NCI-H748 (cell line): ENCODE measurements around the gene EDN3.
"Not testable (repeated sequence)": the region's sequence is repeated elsewhere in the genome, so short reads cannot be mapped to it uniquely, and the experiment has no call there.

Experiments
- DNase-seq: peaks from one replicate; lab custom pipeline; 2025; ENCODE audit not compliant: unreplicated experiment; lab: John Stamatoyannopoulos, UW

EDN3 gene

DNA sequence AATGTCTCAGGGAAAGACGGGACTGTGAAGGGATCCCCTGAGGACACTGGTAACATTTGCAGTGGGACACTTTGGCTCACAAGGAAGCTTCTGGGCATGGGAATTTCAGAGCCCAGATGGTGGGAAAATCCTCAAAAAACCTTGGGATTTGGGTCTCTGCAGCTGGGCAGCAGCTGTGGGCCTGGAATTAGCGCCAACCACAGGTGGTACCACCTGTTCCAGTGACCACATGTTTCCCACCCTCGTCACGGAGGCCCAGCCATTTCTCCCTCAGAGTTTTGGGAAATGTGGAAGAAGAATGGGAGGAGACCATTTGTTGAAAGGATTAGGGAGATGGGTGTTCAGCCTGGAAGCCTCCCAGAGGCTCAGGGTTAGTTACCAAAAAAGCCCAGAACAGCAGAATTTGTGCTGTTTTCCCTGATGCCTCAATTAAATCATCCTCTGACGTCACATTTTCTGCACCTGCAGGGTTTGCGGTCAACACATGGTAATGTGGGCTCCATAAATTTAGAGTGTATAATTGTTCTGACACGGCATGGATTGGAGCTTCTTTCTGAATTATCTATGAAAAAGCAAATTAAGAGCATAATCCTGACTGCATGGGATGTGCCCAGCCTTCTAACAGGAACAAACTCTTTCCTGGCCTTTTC is 34.4 kb downstream of the EDN3 start:
- DNase-seq: peak; percentile 38

DNA sequence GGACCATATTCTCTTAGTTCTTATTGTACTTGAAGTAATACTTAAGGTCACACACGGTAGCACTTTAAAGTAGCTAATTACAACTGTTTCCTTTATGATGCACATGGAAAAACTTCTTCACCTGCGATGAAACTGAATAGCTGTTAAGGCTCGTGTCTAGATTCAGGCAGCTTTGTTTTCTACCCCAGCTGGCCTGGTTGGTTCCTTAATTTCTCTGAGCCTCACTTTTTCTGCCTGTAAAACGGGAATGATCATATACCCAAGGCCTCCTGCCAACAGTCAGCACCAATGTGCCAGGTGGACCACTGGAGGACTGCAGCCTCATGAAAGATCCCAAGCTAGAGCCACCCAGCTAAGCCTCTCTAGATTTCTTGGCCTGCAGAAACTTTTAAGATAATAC is 35.0 kb downstream of the EDN3 start:
- DNase-seq: no peak

DNA sequence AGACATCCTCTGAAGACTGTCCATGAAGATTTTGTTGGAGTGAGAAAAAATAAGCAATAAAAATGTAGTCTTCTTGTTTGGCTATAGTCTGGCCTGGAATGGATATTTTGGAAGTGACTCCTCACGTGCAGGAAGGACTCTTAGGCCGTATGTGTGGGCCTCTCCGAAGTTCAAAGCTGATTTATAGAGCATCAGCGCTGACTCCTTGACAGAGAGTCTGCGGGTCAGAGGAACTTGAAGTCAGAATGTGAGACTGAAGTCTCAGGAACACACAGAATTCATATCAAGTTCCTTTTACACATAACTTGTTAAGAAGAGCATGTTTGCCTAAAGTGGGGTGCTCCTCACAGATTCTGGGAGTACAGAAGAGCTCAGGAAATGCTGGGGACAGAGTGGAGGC is 36.1 kb downstream of the EDN3 start:
- DNase-seq: no peak

DNA sequence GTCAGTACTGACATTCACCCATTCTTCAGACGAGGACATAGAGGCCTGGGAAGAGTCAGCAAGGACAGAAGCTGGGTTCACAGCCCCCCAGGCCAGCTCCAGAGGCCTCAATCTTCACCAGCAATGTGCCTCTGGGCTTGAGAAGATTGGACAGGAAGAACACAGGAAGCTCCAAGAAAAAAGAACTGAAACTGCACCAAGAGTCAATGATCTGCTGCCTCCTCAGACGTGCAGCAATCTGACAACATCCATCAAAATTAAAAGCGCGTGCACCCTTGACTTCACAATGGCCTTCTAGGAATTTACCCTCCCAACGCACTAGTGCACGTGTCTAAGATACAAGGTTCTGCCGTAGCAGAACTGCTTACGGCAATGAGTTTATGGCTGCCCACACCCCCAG is 38.0 kb downstream of the EDN3 start:
- not testable (repeated sequence) for DNase-seq

DNA sequence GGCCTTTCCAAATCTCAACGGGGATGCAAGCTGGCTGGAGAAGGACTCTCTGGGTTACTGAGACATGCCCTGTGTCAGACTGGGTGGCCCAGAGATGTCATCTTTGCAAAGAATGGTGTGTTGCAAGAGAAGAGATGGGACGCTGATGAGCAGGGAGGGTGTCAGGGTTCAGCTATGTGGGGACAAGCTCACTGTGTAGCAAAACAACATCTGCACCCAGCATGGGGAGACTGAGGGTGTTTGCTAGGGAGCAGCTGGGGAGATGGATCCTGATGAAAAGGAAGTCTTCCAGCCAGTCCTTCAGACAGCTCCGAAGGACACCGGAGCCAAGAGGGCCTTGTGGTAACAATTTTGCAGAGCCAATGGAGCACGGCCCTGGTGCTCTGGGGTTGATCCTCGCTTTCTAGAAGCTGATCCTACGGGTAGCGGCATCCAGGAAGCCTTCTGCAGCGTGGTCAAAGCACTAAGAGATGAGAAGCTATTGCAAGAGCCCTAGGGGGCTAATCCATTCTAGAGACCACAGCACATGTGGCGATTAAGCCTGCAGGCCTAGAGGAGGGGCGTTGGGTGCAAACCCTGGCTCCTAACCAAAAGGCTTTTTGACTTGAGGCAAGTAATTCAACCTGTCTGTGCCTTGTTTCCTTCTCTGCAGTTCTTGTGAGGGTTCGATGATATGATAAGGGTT is 39.9 kb downstream of the EDN3 start:
- DNase-seq: no peak

DNA sequence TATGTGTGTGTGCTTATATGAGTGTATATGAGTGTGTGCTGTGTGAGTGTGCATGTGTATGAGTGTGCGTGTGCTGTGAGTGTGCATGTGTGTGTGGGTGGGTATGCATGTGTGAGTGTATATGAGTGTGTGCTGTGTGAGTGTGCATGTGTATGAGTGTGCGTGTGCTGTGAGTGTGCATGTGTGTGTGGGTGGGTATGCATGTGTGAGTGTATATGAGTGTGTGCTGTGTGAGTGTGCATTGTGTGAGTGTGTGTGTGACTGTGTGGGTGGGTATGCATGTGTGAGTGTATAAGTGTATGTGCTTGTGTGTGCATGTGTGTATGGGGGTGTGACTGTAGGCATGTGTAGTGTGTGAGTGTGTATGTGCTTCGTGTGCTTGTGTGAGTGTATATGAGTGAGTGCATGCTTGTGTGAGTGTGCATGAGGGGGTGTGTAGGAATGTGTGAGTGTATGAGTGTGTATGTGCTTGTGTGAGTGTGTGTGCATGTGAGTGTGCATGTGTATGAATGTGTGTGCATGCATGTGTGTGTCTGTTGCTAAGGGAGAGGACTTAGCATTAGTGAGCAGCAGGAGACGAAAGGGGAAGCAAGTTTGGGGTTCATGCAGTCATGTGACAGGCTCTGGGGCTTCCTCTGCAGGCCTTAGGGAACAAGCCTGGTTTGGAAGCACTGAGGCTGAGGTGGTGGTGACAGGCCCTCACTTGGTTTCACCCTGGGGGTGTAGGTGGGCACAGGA is 41.0 kb downstream of the EDN3 start:
- not testable (repeated sequence) for DNase-seq

DNA sequence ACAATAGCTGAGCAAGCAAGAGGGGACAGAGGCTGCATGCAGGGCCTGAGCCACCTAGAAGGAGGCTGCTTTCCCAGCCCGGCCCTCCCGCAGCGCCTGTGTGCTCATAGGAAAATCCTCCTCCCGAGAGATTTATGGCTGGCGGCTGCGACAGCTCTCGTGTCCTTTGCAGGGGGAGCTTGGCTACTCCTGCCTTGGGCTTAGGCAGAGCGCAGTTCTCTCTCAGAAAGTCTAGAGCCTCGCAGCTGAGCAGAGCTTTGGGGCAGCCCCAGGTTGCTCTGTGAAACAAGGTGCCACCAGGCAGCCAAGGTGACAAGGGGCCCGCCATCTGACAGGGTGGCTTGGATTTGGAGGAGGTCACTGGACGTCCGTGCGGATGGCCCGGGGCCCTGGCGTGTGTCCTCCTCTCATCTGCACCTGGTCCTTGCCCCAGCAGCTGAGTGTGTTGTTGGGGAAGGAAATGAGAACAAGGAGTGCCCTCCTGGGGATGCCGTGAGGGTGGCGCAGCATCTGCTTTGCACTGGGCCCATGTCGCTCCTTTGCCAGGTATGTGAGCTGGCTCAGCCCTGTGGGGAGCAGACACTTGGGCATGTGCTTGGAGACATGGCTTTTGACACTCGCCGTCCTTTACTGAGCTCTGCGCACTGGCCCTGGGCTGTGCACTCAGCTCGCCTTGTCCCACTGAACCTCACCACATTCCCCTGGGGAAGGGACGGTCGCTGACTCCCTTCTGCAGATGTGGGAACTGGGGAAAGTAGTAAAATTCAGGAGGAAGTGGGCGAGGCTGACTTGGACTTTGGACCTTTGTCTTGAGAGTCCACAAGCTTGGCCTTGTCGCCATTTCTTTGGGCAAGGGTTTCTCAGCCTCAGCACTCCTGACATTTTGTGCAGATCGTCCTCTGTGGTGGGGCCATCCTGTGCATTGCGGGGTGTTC is 41.9 kb downstream of the EDN3 start:
- DNase-seq: peak; percentile 1

DNA sequence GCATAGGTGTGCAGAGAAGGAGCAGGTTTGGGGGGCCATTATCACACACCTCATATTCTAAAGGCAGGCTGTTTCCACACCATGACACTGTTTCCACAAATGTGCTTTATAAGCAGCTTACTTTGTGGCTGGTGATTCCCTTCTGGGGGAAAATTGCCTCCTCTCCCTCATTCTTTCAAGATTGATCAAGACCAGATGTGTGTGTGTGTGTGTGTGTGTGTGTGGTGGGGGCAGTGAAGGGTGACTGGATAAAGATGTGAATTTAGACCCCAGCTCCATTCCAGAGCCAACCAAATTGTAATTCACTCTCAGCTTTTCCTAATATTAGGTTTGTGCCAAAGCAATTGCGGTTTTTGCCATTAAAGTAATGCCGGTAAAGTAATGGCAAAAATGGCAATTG is 45.6 kb downstream of the EDN3 start:
- no peak for DNase-seq

DNA sequence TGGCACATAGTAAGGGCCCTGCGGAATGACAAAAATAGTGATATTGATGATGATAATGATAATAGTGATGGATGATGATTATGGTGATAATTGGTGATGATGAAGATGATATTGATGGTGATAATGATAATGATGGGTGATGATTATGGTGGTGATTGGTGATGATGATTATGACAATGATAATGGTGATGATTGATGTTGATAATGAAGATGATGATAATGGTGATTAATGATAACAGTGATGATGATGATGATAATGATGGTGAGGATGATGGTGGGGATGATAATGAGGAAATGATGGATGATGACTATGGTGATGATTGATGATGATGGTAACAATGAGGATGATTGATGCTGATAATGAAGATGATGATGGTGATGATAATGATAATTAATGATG is 48.9 kb downstream of the EDN3 start:
- DNase-seq: no peak

DNA sequence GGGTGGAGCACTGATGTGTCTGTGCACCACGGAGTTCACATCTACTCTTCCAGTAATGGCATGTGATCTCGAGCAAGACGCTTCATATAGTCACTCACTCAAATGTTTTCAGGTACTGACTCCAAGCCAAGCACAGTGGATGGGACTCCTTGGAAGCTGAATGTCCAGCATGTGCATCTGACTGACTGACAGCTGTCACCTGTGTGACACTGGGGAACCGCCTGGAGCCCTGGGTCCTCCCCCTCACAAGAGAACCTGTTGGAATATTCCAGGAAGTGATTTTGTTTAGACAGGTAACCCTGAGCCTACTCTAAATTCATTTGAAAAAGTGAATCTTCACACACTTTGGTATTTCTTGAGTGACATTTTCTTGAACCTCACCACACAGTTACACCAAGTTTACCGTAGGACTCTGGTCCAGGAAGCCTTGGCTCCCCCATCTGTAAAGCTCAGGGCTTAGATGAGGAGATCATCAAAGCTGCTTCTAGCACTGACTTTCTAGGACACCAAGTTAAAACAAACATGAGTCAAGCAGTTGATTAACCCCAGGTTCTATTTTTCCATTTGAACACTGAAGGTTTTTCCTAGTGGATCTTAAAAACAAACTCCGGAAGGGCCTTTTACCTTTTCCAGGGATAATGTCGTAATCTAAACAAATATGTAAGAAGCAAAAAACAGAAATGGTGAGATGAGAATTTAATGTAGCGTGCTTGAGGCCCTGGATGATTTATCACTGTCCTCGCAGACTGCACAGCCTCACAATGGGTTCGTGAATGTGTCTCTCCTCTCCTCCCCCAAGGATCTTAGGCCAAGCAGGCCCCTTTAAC is 50.1 kb downstream of the EDN3 start:
- DNase-seq: no peak

DNA sequence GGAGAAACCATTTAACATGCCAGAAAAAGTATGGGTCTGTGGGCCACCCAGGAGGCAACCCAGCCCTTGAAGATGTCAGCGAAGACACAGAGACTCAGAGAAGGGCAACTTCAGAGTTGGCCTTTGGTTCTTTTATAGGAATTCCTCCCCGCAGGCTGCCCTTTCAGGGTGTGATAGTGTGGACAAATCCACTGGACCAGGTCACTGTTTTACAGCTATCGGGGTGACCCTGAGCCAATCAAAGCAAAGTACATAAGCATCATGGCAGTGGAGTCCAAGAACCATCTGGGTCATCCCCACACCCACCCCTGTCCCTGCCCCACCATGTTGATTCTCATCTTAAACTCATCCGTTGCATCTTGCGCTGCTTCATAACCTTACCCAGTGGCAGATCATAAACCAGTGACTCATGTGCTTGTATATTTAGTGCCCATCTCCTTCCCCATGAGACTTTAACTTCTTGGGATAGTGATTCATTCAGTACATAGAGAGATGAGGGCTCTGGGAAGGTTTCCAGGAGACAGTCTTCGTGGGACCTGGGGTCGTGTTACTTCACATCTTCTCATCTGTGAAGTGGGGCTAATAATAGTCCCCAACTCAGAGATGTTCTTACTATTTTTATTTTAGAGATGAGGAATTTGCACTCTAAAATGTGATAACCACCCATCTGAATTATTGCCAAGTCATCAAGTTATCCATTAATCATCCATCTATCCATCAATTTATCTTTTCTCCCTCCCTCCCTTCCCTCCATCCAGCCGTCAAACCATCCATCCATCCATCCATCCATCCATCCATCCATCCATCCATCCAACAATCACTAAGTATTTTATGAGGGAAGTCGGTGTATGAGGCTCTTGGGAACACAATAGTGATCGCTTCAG is 51.0 kb downstream of the EDN3 start:
- no peak for DNase-seq

DNA sequence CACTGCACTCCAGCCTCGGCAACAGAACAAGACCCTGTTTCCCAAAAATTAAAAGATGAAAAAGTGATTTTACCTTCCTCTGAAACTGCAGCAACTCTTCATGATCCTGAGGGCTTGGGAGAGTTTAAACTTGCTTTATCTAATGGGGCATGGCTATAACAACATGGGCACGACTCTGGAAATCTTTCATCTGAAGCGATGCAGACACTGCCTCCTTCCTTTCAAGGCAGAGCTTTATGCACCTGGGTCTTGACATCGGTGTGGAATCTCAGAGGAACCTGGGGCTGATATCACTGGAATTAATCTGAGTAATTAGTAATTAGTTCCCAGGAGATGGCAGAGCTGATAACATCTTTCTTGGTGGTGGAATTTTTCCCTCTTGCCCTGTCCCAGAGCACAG is 52.1 kb downstream of the EDN3 start:
- no peak for DNase-seq

DNA sequence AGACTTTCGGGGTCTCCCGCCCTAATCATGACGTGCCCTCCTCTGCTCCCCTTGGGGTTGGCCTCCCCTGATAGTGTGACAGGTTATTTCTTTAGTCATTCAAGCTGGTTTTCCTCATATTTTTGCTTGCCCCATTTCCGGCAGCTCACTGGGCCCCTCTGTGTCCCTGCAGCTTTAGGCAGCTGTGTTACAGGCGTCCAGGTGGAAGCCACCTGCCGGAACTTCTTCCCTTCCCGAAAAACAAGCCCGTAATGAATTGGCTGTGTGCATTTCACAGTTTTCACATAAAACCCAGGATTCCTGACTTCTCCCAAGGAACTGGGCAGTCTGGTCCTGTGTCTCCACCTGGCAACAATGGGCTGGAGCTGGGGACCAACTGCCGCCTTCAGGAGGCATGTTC is 52.6 kb downstream of the EDN3 start:
- DNase-seq: no peak

DNA sequence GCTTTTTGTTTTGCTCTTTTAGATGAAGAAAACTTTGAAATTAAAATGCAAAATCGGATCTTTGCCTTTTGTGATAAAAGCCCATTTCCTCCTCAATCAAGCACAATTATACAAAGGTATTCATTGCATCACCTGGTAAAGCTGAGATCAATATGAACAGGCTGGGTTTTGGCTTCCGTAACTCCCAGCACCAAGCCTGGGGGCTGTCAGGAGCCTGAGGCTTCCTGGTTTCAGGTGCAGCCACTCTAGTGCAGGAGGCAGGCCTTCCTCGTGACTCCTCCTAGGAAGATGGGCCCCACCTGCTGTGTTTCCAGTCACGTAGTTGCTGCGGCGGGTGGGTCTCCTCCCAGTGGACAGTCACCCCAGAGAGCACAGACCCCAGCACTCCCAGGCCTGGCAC is 54.0 kb downstream of the EDN3 start:
- DNase-seq: no peak

DNA sequence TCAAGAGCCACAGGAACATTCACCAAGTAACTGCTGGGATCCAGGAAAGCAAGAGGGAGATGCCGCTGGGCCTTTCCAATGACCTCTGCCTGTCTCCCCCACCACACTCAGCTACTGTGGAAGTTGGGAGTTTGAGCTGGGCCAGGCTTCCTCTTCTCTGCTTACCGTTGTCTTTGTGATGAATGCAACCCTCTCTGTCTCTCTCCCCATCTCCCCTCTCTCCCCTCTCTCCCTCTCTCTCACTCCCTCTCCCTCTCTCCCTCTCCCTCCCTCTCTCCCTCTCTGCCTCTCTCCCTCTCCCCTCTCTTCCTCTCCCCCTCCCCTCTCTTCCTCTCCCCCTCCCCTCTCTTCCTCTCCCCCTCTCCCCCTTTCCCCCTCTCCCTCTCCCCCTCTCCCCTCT is 54.8 kb downstream of the EDN3 start:
- DNase-seq: no peak

DNA sequence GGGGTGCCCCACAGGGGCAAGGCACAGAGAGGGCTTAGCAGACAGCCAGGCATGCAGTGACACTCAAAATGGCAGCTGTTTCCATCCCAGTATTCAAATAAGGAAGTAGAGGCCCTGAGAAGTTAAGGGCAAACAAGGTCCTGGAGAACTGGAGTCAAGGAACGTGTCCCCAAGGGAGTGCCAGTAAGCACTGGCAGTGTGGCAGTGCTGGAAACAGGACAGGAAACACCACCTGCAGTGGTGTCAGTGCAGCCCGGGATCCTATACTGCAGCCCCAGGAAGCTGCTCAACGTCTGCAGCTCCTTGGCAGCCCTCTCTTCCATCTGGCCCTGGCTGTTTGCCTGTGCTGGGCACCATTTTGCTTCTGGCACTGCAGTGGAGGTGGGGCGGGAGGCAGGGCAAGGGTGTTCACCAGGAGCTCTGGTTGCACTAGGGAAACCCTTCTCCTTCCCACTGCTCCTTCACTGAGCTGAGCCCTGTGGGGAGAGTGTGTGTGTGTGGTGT is 56.3 kb downstream of the EDN3 start:
- DNase-seq: no peak

DNA sequence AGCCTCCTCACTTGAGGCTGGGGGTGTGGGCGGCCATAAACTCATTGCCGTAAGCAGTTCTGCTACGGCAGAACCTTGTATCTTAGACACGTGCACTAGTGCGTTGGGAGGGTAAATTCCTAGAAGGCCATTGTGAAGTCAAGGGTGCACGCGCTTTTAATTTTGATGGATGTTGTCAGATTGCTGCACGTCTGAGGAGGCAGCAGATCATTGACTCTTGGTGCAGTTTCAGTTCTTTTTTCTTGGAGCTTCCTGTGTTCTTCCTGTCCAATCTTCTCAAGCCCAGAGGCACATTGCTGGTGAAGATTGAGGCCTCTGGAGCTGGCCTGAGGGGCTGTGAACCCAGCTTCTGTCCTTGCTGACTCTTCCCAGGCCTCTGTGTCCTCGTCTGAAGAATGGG is 58.4 kb downstream of the EDN3 start:
- DNase-seq: not testable (repeated sequence)

DNA sequence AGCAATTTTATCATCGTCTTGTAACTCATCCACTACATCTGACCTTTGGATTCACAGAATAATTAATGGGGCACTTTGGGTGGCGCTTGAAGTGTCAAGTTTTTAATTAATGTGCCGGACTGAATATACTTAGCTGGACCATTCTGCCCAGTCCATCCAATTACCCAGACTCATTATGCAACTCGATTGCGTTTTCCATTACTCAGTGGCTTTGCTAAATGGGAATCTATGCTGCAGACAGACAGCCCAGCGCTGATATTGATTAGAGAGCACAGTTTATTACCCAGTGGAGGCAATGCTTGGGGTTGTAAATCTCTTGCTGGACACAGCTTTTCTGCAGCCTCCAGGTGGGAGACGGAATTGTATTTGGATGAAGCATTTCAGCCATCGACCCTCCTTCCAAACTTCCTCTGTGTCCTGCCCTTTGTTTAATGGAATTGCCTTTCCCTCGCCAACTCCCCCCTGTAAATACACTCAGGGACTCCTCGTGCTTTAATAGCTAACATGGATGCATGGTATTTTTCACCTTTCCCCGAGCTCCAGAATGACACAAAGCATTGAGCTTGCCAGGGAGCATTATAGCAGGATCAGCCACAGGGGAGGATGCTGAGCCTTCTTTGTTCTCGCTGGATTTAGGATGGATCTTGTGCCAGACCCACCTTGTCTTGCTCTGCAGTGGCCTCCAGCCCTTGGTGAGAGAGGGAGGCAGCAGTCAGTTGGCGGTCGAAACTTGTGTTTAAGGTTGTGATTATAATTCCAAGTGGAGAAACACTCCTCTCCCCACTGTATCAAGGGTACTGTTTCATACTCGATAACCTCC is 59.7 kb downstream of the EDN3 start:
- DNase-seq: peak; percentile 31
